ENCODE data around the gene ACADVL. TPM values are rescaled to one million over a fixed set of nuclear protein-coding genes. Genes with fewer than 3 reads are reported as not detected.

The ACADVL gene
- total RNA-seq: 261 and 318 TPM in 2 replicates

DNA sequence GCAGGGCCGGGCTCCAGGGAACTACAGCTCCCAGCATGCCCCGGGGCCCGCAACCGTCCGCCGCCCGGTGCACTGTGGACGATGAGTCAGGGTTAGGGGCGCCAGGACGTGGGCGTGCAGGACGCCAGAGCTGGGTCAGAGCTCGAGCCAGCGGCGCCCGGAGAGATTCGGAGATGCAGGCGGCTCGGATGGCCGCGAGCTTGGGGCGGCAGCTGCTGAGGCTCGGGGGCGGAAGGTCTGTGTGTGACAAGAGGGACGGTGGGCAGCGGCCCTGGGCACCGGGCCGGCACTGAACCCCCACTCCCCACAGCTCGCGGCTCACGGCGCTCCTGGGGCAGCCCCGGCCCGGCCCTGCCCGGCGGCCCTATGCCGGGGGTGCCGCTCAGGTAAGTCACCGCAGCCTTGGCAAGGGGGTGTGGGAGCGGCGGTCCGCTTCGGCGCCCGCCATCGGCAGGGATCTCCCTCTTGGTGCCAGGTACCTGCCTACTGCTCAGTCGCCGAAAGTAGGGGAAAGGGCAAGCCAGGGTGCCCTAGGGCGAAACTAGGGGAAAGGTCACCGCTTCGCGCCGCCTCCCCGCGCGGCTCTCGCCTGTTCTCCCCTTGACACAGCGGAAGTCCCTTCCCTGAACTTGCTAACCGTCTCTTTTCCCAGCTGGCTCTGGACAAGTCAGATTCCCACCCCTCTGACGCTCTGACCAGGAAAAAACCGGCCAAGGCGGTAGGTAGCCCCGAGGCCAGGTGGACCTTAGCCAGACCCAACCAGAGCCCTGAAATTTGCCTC is at the start of gene ACADVL, which contains the start of gene DLG4:
Gene ACADVL, plus strand, starts transcription at position 127 of the 781 bp plus-strand sequence. Its CDS starts 47 bp downstream, at position 174.
Gene DLG4, minus strand, starts transcription at position 25 of the 781 bp plus-strand sequence.

DNA sequence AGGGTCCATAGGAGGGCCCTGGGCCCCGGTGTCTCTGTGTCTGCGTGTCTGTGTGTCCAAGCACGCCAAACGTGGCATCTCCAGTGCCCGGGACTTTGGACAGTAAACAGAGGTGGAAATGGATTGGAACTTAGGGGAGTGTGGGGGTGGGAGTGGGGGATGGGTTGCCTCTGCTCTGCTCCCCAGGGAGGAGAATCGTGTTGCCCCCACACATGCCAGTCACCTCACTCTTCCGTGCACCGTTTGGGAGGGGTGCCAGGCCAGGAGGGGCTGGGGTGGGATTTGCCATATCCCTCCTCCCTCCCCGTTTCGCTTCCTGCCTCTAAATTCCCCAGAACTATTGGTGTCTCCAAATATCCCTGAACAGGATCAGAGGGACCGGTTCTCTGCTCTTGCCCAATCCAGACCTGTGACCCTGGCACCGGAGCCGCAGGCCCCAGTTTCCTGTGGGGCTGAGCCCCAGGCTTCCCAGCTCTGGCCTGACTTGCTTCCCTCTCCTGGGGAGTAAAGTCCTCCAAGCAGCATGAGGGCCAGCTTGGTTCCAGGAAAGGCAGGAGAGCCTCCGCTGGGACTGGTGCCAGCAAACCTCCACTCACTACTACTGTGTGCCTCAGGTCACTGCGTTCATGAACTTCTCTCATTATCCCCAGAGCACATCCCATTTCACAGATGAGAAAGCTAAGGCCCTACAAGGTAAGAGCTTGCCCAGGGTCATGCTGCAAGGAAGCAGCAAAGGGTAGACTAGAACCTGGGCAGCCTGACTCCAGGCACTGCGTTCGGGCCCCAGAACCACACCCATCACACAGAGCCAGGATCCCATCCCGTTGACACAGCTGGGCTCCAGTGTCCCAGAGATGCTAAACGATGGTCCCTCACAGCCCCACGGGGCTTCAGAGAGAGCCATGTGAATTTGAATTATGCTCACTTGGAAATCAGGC is 40.2 kb upstream of the ACADVL start, which contains the start of gene ASGR1:
Gene ASGR1, minus strand, starts transcription at position 54 of the 938 bp plus-strand sequence. CDS start 807 bp downstream, outside the sequence.

DNA sequence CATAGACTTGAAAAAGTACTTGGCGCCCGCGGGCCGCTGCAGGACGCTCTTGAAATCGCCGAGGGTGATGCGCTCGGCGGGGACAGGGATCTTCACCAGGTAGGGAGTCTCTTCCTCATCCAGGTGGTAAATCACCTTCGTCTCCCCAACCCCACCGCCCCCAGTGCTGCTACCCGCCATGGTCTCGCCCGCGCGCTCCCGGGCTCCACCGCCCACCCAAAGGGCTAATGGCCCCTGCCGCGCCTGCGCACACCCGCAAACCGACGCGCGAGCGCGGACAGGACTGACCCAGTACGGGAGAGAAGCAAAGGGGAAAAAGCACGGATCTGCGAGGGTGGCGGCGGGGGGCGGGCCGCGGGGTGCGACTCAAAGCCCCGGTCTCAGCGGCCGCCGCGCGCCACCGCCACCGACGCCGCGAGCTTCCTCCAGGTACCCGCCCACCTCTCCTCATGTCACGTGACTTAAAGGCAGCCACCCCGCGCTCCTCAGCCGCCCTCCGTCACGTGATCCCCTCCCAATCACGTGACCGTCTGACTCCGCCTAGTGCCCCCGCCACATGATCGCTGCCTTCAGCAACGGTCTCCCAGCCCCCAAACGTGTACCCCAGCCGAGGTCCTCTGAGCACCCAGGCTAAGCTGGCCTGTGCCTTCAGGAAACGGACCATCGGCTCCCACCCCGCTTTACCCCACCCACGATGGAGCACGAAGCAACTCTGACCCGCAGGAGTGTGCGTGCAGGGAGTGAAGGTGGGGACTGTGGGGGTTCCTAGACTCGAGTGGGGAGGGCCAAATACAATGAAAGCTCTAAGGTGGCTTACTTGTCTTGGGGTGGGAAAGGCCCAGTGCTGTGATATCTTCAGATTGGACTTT is 14.6 kb downstream of the ACADVL start, which contains the start of gene DVL2:
Gene DVL2, minus strand, starts transcription at position 435 of the 869 bp plus-strand sequence. Its CDS starts 255 bp downstream, at position 180.

DNA sequence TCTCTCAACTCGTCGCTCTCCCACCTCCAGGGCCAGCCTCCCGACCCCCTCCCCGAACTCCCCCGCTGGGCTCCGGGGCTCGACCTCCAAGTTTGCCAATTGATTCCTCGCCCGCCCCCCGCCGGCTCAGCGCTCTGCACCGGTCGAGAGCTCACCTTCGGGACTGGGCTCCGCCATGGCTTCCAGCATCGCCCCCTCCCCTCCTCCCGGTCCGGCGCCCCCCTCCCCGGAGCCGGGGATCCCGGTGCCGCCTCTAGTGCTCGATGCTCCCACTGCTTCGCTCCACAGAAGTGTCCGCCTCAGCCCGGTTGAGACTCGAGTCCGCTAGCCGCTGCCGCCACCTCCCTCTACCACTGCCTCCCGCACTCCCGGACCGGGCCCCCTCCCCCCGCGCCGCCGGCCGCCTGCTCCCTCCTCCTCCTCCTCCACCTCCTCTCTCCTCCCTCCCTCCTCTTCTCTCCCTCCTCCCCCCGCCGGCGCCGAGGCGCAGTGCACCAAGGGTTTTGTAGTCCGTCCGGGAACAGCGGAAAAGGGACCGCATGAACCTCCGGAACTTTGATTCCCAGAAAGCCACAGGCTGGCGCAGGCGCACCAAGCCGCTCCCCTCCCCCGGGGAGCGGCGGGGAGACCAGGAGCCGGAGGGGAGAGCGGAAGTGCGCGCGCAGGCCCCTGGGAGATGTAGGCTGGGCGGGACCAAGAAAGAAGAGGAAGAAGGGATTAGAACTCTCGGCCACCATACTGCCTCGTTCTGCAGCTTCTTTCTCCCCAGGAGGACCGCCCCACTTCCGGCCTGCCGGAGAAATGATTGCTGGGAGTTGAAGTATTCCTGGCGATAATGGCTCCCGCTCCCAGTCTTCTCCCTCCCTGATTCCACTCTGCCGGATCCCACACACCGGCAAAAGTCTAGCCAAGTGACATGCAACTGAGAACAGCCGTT is 19.6 kb downstream of the ACADVL start, which contains the start of gene PHF23:
Gene PHF23, minus strand, starts transcription at position 367 of the 937 bp plus-strand sequence. Its CDS starts 178 bp downstream, at position 189.

DNA sequence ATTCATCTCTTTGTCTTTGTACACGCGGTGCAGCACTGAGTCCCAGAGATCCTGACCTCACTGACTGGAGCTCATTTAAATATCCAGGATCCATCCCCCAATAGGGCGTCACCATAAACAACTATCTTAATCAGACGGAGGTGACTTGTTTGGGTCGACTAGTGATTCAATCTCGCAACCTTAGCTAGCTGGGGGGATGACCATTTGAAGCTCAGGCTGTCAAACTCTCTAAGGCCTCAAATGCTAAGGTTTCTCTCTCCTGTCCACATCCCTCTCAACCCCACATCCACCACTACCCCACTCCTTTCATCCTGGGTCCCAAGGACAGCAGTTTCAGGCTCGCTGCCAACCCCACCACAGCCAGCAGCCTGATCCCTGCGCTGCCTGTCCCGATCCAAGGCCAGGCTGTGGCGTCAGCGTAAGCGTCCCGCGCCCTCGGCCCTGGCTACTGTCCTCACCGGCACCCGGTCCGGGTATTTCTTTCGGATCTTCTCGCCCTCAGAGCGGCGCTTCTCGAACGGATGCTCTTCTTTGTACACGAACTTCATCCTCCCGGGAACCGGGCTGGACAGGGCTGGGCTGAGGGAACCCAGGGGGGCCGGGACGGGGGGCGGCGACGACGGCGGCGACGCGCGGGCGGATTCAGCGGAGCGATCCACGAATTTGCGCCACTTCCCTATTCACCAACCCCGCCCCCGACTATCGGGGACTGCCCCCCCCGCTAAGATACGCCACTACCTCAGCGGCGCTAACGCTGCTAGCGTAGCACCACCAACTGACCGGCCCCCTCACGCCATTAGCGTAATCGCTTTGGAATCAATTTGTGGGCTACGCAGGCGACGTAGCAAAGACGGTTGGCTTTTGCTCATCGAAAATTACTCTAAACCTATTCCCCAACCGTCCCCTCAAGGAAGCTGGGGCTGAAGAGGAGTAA is 22.3 kb downstream of the ACADVL start, which contains the start of gene GABARAP:
Gene GABARAP, minus strand, starts transcription at position 667 of the 934 bp plus-strand sequence. Its CDS starts 119 bp downstream, at position 548.

DNA sequence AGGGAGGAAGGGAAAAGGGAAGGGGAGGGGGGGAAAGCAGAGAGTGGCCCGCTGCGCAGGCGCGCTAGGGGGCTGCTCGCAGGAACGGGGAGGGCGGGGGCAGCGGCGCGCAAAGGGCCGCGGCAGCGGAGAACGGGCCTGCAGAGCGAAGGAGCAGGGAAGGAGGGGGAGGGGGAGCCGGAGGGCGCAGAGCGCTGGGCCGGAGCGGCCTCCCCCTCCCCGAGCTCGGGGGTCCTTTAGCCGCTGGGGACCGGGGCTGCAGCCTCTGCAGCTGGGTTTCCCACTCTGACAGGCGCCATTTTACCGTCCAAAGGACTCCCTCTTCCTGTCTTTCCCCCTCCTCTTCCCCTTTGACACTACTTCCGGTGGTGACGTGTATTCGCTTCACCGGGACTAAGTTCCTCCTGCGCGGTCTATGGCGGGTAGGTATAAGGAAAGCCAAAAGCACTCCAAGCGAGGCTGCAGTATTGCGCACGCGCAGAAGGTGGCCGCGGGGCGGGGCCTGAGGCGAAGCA is 32.0 kb downstream of the ACADVL start, which contains the start of gene CTDNEP1:
Gene CTDNEP1, minus strand, starts transcription at position 74 of the 515 bp plus-strand sequence. CDS start 438 bp downstream, outside the sequence.

DNA sequence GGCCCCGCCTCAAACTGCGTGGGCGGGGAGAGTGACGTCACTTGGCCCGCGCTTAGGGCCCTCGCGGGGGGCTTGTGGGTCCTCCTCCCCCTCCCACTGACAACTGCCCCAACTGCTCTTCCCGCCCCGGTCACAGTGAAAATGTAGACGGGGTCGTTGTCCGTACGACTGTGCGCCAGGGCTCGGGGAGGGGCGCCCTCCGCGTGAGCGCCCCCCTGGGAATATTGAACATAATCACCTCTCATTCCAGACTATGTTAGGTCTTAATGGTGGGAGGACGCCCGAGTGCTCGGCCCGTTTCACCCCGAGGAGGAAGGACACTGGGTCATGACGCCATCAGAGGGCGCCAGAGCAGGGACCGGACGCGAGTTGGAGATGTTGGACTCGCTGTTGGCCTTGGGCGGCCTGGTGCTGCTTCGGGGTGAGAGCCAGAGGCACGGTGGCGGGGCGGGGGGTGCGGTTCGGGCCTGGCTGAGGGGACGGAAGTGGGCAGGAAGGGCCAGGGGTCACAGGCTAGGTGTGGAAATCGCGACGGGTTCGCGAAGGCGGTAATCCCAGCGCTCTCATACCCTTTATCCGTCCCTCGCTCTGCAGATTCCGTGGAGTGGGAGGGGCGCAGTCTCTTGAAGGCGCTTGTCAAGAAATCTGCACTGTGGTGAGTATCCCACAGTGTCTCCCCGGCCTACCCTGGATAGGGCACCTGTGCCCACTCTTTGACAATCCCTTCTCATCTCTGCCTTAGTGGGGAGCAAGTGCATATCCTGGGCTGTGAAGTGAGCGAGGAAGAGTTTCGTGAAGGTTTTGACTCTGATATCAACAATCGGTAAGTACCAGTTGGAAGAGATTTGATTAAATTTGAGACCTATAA is 32.7 kb downstream of the ACADVL start, which contains the start of gene ELP5:
Gene ELP5, plus strand, starts transcription at position 40 of the 868 bp plus-strand sequence. Its CDS starts 336 bp downstream, at position 376.

DNA sequence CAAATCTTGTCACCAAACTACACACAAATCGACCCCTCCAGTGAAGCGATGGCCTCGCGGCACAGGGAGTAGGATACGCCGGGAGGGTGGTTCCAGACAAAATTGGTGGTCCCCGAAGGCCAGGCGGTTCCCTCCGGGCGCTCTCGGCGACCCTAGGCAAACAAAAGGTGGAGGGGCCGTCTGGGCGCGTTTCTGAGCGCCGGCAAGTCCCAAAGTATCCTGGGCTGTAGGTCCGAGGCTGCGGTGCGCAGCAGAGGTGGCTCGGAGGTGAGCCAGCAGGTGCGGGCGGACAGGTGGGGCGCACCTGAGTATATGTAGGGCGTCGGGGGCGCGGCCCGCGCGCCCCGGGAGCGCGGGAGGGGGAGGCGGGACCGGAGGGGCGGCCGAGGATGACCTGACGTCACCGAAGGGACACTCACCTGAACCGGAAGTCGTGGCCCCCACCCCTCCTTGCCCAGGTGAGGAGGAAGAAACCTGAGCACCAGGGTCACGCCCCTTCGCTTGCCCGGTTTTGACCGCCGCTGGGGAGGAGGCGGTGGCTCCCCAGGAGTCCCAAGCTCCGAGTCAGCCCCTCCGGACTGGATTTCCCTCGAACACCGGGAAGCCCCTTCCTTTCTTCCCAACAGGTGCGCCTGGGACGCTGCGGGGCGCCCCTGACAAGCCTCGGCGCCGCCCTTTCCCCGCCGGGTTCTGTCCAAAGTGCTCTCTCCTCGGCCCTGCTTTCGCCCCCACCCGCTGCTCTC is 42.6 kb downstream of the ACADVL start, which contains the start of gene CLDN7:
Gene CLDN7, minus strand, starts transcription at position 287 of the 743 bp plus-strand sequence. CDS start 435 bp downstream, outside the sequence.

Other genes starting within 250 kb of the ACADVL start
- under 0.01 TPM in 1 of 2 replicates, not detected in the other for gene ALOX12, start 223.9 kb upstream of the ACADVL start, total RNA-seq
- gene RNASEK, start 207.3 kb upstream of the ACADVL start, total RNA-seq: 271 and 327 TPM in 2 replicates
- under 0.01 and 0.13 TPM in 2 replicates for gene BCL6B, start 196.9 kb upstream of the ACADVL start, total RNA-seq
- 2.8 and 3.0 TPM in 2 replicates for gene SLC16A13, start 183.9 kb upstream of the ACADVL start, total RNA-seq
- gene SLC16A11, start 175.8 kb upstream of the ACADVL start, total RNA-seq: 0.13 and 0.16 TPM in 2 replicates
- gene CLEC10A, start 139.7 kb upstream of the ACADVL start, total RNA-seq: not detected in 2 replicates
- gene ASGR2, start 105.1 kb upstream of the ACADVL start, total RNA-seq: not detected in 2 replicates
- gene ASGR1, start 40.6 kb upstream of the ACADVL start, total RNA-seq: 0.63 and 1.6 TPM in 2 replicates
- 6.7 and 13.9 TPM in 2 replicates for gene DLG4, start 102 bp upstream of the ACADVL start, total RNA-seq
- 51.0 and 69.3 TPM in 2 replicates for gene DVL2, start 14.6 kb downstream of the ACADVL start, total RNA-seq
- gene PHF23, start 19.5 kb downstream of the ACADVL start, total RNA-seq: 27.4 and 45.8 TPM in 2 replicates
- 262 and 715 TPM in 2 replicates for gene GABARAP, start 22.5 kb downstream of the ACADVL start, total RNA-seq
- gene CTDNEP1, start 31.8 kb downstream of the ACADVL start, total RNA-seq: 78.1 and 103 TPM in 2 replicates
- 37.9 and 42.0 TPM in 2 replicates for gene ELP5, start 32.3 kb downstream of the ACADVL start, total RNA-seq
- 12.4 and 33.1 TPM in 2 replicates for gene CLDN7, start 42.5 kb downstream of the ACADVL start, total RNA-seq
- under 0.01 and 0.76 TPM in 2 replicates for gene SLC2A4, start 61.8 kb downstream of the ACADVL start, total RNA-seq
- 0.16 and 0.63 TPM in 2 replicates for gene YBX2, start 74.7 kb downstream of the ACADVL start, total RNA-seq
- 263 and 774 TPM in 2 replicates for gene EIF5A, start 87.7 kb downstream of the ACADVL start, total RNA-seq
- gene GPS2, start 95.4 kb downstream of the ACADVL start, total RNA-seq: 42.2 and 68.3 TPM in 2 replicates
- gene NEURL4, start 109.4 kb downstream of the ACADVL start, total RNA-seq: 13.1 and 14.7 TPM in 2 replicates
- 0.38 and 0.65 TPM in 2 replicates for gene ACAP1, start 116.6 kb downstream of the ACADVL start, total RNA-seq
- 13.5 and 19.6 TPM in 2 replicates for gene KCTD11, start 132.2 kb downstream of the ACADVL start, total RNA-seq
- not detected in 2 replicates for gene TMEM95, start 135.2 kb downstream of the ACADVL start, total RNA-seq
- gene TNK1, start 161.2 kb downstream of the ACADVL start, total RNA-seq: 2.6 and 4.6 TPM in 2 replicates
- gene PLSCR3, start 174.6 kb downstream of the ACADVL start, total RNA-seq: 69.7 and 127 TPM in 2 replicates
- 250 and 289 TPM in 2 replicates for gene TMEM256, start 184.2 kb downstream of the ACADVL start, total RNA-seq
- 9.3 and 24.3 TPM in 2 replicates for gene NLGN2, start 187.9 kb downstream of the ACADVL start, total RNA-seq
- gene SPEM1, start 200.4 kb downstream of the ACADVL start, total RNA-seq: not detected in 2 replicates
- gene SPEM2, start 205.7 kb downstream of the ACADVL start, total RNA-seq: not detected in 2 replicates
- gene SPEM3, start 208.9 kb downstream of the ACADVL start, total RNA-seq: not detected in 2 replicates
- gene TMEM102, start 215.5 kb downstream of the ACADVL start, total RNA-seq: 12.9 and 19.5 TPM in 2 replicates
- gene FGF11, start 219.6 kb downstream of the ACADVL start, total RNA-seq: 0.49 and 2.2 TPM in 2 replicates
- gene CHRNB1, start 225.1 kb downstream of the ACADVL start, total RNA-seq: 6.4 and 17.1 TPM in 2 replicates

All from mesangial cell (primary cell).